HG03571 (cell line): ENCODE measurements around the gene IL27RA.
A peak's percentile ranks its signal among the peaks of the same experiment; 100 is the strongest.

Experiments
- ATAC-seq: cut with Tn5 transposase; IDR thresholded peaks from one replicate; pipeline ENCODE4 v1.9.1; 2021; ENCODE audit not compliant: unreplicated experiment

The IL27RA gene

GRCh38 chr19:14031719-14032480 lies at the start of gene IL27RA:
IL27RA (plus strand) TSS chr19:14031762; CDS start chr19:14031873, 111 bp downstream.
- peak; percentile 52 for ATAC-seq

- no peak for ATAC-seq
These were observed 49.5 kb upstream of the IL27RA start for GRCh38 chr19:13981988-13982501.

- no peak for ATAC-seq
These were observed 48.8 kb upstream of the IL27RA start for GRCh38 chr19:13982773-13983172.

- no peak for ATAC-seq
These were observed 48.2 kb upstream of the IL27RA start for GRCh38 chr19:13983213-13983889.

GRCh38 chr19:13984186-13984585 lies 47.4 kb upstream of the IL27RA start:
- ATAC-seq: no peak

- no peak for ATAC-seq
These were observed 46.5 kb upstream of the IL27RA start for GRCh38 chr19:13984875-13985741.

- peak; percentile 18 for ATAC-seq
These were observed 45.7 kb upstream of the IL27RA start for GRCh38 chr19:13985771-13986347.

GRCh38 chr19:13986348-13986904 lies 45.1 kb upstream of the IL27RA start:
- peak; percentile 81 for ATAC-seq

GRCh38 chr19:13987101-13987890 lies 44.3 kb upstream of the IL27RA start:
- ATAC-seq: no peak

GRCh38 chr19:13989487-13989886 lies 42.1 kb upstream of the IL27RA start:
- ATAC-seq: no peak

- no peak for ATAC-seq
These were observed 41.5 kb upstream of the IL27RA start for GRCh38 chr19:13990085-13990484.

- ATAC-seq: no peak
These were observed 39.5 kb upstream of the IL27RA start for GRCh38 chr19:13992025-13992424.

- ATAC-seq: no peak
These were observed 37.8 kb upstream of the IL27RA start for GRCh38 chr19:13993590-13994300.

- ATAC-seq: no peak
These were observed 36.4 kb upstream of the IL27RA start for GRCh38 chr19:13995017-13995728.

GRCh38 chr19:13995878-13996765 lies 35.4 kb upstream of the IL27RA start:
- ATAC-seq: no peak

- no peak for ATAC-seq
These were observed 34.5 kb upstream of the IL27RA start for GRCh38 chr19:13996928-13997630.

GRCh38 chr19:13997631-13997962 lies 34.0 kb upstream of the IL27RA start:
- no peak for ATAC-seq
